MM.1S (cell line): ENCODE results near the gene MCUR1.

Experiments used
- DNase-seq: peaks from one replicate; pipeline ENCODE4 v3.0.0-alpha.2; 2015
- H2AFZ ChIP-seq: fragments of 300-600 bp; sonication (generic); 2 replicates; pipeline ENCODE4 v1.6.0; 2016; ENCODE audit warnings: antibody characterized with exemption, low read length
- H3F3A ChIP-seq: fragments of 300-600 bp; sonication (generic); 2 replicates; pipeline ENCODE4 v1.6.1; 2016; ENCODE audit warnings: mild to moderate bottlenecking, antibody characterized with exemption, low read length, moderate library complexity, mixed read lengths; ENCODE audit not compliant: insufficient read depth
- H3K27ac ChIP-seq: fragments of 300-600 bp; sonication (generic); 2 replicates; pipeline ENCODE4 v1.5.1; 2016; ENCODE audit warnings: mild to moderate bottlenecking, low read length
- H3K27me3 ChIP-seq: fragments of 300-600 bp; sonication (generic); replicated peaks from 2 replicates; pipeline ENCODE4 v1.6.0; 2016; ENCODE audit warnings: low read length; ENCODE audit not compliant: insufficient read depth
- H3K36me3 ChIP-seq: fragments of 300-600 bp; sonication (generic); replicated peaks from 2 replicates; pipeline ENCODE4 v1.6.1; 2016; ENCODE audit warnings: mild to moderate bottlenecking, low read length, mixed read lengths; ENCODE audit not compliant: insufficient read depth
- H3K4me1 ChIP-seq: fragments of 300-600 bp; sonication (generic); 2 replicates; pipeline ENCODE4 v1.6.1; 2016; ENCODE audit warnings: low read length, mixed read lengths
- H3K4me2 ChIP-seq: fragments of 300-600 bp; sonication (generic); 2 replicates; pipeline ENCODE4 v1.6.0; 2016; ENCODE audit warnings: low read depth, low read length
- H3K4me3 ChIP-seq: fragments of 300-600 bp; sonication (generic); 2 replicates; pipeline ENCODE4 v1.5.1; 2016; ENCODE audit warnings: low read length, mixed read lengths
- H3K79me2 ChIP-seq: fragments of 300-600 bp; sonication (generic); 2 replicates; pipeline ENCODE4 v1.6.1; 2016; ENCODE audit warnings: mixed run types, low read length, mixed read lengths
- H3K9ac ChIP-seq: fragments of 300-600 bp; sonication (generic); 2 replicates; pipeline ENCODE4 v1.6.1; 2016; ENCODE audit warnings: low read length, mixed read lengths
- H3K9me2 ChIP-seq: fragments of 300-600 bp; sonication (generic); replicated peaks from 2 replicates; pipeline ENCODE4 v1.6.1; 2016; ENCODE audit warnings: mild to moderate bottlenecking, low read length, mixed read lengths; ENCODE audit not compliant: insufficient read depth
- H3K9me3 ChIP-seq: fragments of 300-600 bp; sonication (generic); replicated peaks from 2 replicates; pipeline ENCODE4 v1.6.1; 2016; ENCODE audit warnings: mild to moderate bottlenecking, low read length, mixed read lengths; ENCODE audit not compliant: insufficient read depth
- H4K20me1 ChIP-seq: fragments of 300-600 bp; sonication (generic); 2 replicates; pipeline ENCODE4 v1.6.1; 2016; ENCODE audit warnings: mild to moderate bottlenecking, low read length, moderate library complexity, mixed read lengths; ENCODE audit not compliant: insufficient read depth
- CTCF ChIP-seq: fragments of 300-600 bp; sonication (generic); IDR thresholded peaks from 2 replicates; pipeline ENCODE4 v1.5.1; 2016; ENCODE audit warnings: antibody characterized with exemption, low read length, mixed read lengths
- EZH2 ChIP-seq: fragments of 300-600 bp; sonication (generic); optimal IDR thresholded peaks from 2 replicates; pipeline ENCODE3; 2017; ENCODE audit warnings: low read depth, mild to moderate bottlenecking, antibody characterized with exemption, low read length, mixed read lengths
- EZH2phosphoT487 ChIP-seq: fragments of 300-600 bp; sonication (generic); IDR thresholded peaks from 2 replicates; pipeline ENCODE4 v1.6.1; 2018; ENCODE audit warnings: antibody characterized with exemption, low read length

MCUR1 gene

DNA sequence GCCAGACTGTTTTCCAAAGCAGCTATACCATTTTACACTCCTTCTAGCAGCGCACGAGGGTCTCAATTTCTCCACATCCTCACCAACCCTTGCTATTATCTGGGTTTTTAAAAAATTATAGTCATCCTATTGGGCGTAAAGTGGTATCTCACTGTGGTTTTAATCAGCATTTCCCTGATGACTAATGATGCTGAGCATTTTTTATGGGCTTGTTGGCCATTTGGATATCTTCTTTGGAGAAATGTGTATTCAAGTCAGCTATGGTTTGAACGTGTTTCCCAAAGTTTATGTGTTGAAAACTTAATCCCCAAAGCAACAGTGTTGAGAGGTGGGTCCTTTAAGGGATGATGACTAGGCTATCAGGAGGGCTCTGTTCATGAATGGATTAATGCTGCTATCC lies 6.7 kb downstream of the MCUR1 start:
- H3K79me2 ChIP-seq: peaks cover 57% of the 10 kb centered on the region
- TF ChIP-seq EZH2phosphoT487 (no peak), CTCF (no peak), EZH2 (no peak)

GRCh38 chr6:13803581-13803980 lies 10.8 kb downstream of the MCUR1 start:
- Histone ChIP-seq H3K9me3 (no peaks in the 10 kb centered on the region), H3K9me2 (no peaks in the 10 kb centered on the region), H3K4me1 (no peaks in the 10 kb centered on the region), H3K4me3 (no peak overlapping the region), H3F3A (no peaks in the 10 kb centered on the region), H3K9ac (no peak overlapping the region), H2AFZ (no peak overlapping the region), H4K20me1 (no peaks in the 10 kb centered on the region), H3K27ac (no peak overlapping the region), H3K27me3 (no peaks in the 10 kb centered on the region), H3K4me2 (no peak overlapping the region), H3K36me3 (0 out of 2 replicates have a peak, but pooled peaks cover 4% of the 10 kb centered on the region), H3K79me2 (peaks cover 18% of the 10 kb centered on the region)
- TF ChIP-seq EZH2 (no peak), CTCF (no peak), EZH2phosphoT487 (no peak)
- DNase-seq: no peak

More for the DNA sequence above, 6.7 kb downstream of the MCUR1 start:
- Histone ChIP-seq H3K36me3 (no peaks in the 10 kb centered on the region; the same call in 1 of the 2 replicates), H3K4me1 (no peaks in the 10 kb centered on the region), H3K9ac (no peak overlapping the region), H3K9me3 (no peaks in the 10 kb centered on the region), H2AFZ (no peak overlapping the region), H3K27me3 (no peaks in the 10 kb centered on the region), H3K4me3 (no peak overlapping the region), H3K9me2 (no peaks in the 10 kb centered on the region), H3K4me2 (no peak overlapping the region), H3K27ac (no peak overlapping the region), H3F3A (no peaks in the 10 kb centered on the region), H4K20me1 (0 out of 2 replicates have a peak, but pooled peaks cover under 1% of the 10 kb centered on the region)
- no peak for DNase-seq

DNA sequence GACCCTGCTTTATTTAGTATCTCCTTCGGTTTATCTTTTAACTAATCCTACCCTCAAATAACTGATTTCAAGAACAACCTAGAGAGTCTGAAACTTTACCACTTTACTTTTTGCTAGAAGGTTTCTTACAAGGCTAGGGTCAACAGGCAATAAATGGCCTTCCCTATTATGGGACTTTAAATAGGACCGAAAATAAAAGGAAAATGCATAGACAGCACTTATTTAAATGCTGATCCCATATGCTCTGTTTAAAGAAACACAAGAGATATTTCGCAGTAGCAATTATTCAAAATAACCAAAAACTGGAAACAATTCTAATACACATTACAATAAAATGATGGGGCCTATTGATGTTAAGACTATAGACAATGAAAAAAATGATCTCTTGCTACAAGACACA lies 13.7 kb downstream of the MCUR1 start:
- Histone ChIP-seq H3K4me3 (no peak overlapping the region), H3K27me3 (no peaks in the 10 kb centered on the region), H3K27ac (no peak overlapping the region), H3K9me3 (no peaks in the 10 kb centered on the region), H3F3A (no peaks in the 10 kb centered on the region), H3K4me2 (no peak overlapping the region), H2AFZ (no peak overlapping the region), H3K79me2 (no peaks in the 10 kb centered on the region), H3K4me1 (no peaks in the 10 kb centered on the region), H4K20me1 (no peaks in the 10 kb centered on the region), H3K9ac (no peak overlapping the region), H3K36me3 (0 out of 2 replicates have a peak, but pooled peaks cover 4% of the 10 kb centered on the region), H3K9me2 (no peaks in the 10 kb centered on the region)
- TF ChIP-seq CTCF: no peak
- TF ChIP-seq EZH2: no peak
- TF ChIP-seq EZH2phosphoT487: no peak
- no peak for DNase-seq
